ENCODE measurements around the gene FAM83D. TPM values are rescaled to one million over a fixed set of nuclear protein-coding genes. Genes with fewer than 3 reads are reported as not detected.

The FAM83D gene
- total and polyA plus RNA-seq, 7 donors: 1.2 to 291 (median 14.9) TPM

DNA sequence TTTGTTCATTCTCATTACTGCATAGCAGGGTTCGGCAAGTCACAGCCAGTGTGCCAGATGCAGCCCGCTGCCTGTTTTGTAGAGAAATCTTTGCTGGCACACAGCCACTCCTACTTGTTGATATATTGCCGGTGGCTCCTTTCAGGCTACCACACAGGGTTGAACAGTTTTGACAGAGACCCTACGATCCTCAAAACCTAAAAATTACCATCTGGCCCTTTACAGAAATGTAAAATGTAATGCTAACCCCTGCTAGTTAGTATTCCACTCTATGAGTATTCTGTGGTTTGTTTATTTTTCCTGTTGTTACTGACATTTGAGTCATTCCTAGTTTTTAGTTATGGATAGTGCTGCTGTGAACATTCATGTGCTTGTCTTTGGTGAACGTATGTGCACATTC is 47.4 kb downstream of the FAM83D start:
- H3K36me3 ChIP-seq: peaks cover 0 to 17% (median 0%) of the 10 kb centered on the region in 4 donors

DNA sequence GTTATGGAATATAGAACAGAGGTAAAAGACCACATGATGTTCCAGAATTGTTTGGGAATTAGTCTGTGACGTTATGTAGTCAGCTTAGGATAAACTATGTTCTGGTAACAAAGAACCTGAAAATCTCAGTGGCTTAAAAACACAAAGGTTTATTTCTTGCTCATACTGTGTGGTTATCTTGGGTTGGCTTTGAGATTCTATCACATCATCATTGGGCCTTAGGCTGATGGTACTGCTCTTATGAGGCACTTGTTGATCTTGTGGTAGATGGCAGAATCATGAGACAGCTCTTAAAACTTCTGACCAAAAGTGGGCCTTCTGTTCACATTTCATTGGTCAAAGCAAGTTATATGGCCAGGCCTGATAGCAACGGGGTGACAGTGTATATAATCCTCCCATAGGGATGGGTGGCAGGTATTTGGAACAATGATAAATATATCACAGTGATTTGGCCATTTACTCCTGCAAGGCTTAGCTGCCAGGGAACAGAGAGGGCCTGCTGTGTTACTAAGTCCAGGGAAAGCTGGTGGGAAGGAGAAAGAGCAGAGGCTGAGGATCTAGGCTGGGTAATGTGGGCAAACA is 49.4 kb downstream of the FAM83D start:
- H3K36me3 ChIP-seq: peaks cover 0 to 10% (median 0%) of the 10 kb centered on the region in 4 donors
- no peaks in the 10 kb centered on the region for H3K9me3 ChIP-seq
- H3K27ac ChIP-seq: peak overlapping the region in 3 of 4 donors; percentile 87 to 98 (median 96)
- no peaks in the 10 kb centered on the region for H3K27me3 ChIP-seq
- 68 to 84% methylated on average over 2 of the region's 2 CpGs for WGBS, 2 donors
- H3K4me3 ChIP-seq: no peak overlapping the region
- no peak for DNase-seq
- intact Hi-C loops (cut with DNase I): no loop called here
- no peak for TF ChIP-seq POLR2A (IDR thresholded peaks at IDR 0.05)
- TF ChIP-seq EP300 (IDR thresholded peaks at IDR 0.05): peak in 2 of 4 donors; percentile 12 to 50
- peaks cover 0 to 60% (median 7%) of the 10 kb centered on the region in 4 donors for H3K4me1 ChIP-seq

More for the DNA sequence above, 47.4 kb downstream of the FAM83D start:
- Histone ChIP-seq H3K4me1 (peaks cover 0 to 64% (median 25%) of the 10 kb centered on the region in 4 donors), H3K4me3 (no peak overlapping the region), H3K9me3 (no peaks in the 10 kb centered on the region), H3K27ac (peak overlapping the region; percentile 38 to 98 (median 92)), H3K27me3 (no peaks in the 10 kb centered on the region)
- DNase-seq: peak; percentile 81
- 77 to 89% methylated on average over 5 of the region's 5 CpGs for WGBS, 2 donors
- no peak for TF ChIP-seq POLR2A (IDR thresholded peaks at IDR 0.05)
- TF ChIP-seq, protein P1, sequence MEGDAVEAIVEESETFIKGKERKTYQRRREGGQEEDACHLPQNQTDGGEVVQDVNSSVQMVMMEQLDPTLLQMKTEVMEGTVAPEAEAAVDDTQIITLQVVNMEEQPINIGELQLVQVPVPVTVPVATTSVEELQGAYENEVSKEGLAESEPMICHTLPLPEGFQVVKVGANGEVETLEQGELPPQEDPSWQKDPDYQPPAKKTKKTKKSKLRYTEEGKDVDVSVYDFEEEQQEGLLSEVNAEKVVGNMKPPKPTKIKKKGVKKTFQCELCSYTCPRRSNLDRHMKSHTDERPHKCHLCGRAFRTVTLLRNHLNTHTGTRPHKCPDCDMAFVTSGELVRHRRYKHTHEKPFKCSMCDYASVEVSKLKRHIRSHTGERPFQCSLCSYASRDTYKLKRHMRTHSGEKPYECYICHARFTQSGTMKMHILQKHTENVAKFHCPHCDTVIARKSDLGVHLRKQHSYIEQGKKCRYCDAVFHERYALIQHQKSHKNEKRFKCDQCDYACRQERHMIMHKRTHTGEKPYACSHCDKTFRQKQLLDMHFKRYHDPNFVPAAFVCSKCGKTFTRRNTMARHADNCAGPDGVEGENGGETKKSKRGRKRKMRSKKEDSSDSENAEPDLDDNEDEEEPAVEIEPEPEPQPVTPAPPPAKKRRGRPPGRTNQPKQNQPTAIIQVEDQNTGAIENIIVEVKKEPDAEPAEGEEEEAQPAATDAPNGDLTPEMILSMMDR (IDR thresholded peaks at IDR 0.05): no peak
- TF ChIP-seq EP300 (IDR thresholded peaks at IDR 0.05): no peak
- TF ChIP-seq POLR2AphosphoS5 (IDR thresholded peaks at IDR 0.05): no peak
- intact Hi-C loops (cut with DNase I): no loop called here

DNA sequence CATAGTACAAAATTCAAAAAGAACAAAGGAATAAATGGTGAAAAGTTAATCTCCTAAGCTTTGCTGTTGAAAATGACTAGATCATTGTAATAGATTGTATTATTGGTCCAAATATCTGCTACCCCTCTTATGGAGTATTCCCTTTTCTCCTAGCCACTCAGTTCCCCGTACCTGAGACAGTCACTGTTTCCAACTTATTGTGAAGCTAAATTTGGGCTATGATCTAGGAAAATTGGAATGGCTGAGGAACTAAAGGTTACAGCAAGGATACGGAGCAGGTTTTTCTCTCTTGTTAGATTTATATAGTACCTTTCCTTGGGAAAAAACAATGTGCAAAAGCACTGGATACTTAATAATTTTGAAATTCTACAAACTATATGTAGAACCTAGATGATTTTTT is 53.2 kb downstream of the FAM83D start:
- no peak for TF ChIP-seq EP300 (IDR thresholded peaks at IDR 0.05)
- TF ChIP-seq, protein P1 (IDR thresholded peaks at IDR 0.05): no peak
- TF ChIP-seq POLR2A (IDR thresholded peaks at IDR 0.05): no peak
- TF ChIP-seq POLR2AphosphoS5 (IDR thresholded peaks at IDR 0.05): no peak
- no peaks in the 10 kb centered on the region for H3K36me3 ChIP-seq
- no peak for DNase-seq
- H3K9me3 ChIP-seq: no peaks in the 10 kb centered on the region
- peak overlapping the region in 3 of 4 donors; percentile 87 to 98 (median 96) for H3K27ac ChIP-seq
- H3K27me3 ChIP-seq: no peaks in the 10 kb centered on the region
- intact Hi-C loops (cut with DNase I): no loop called here
- no peak overlapping the region for H3K4me3 ChIP-seq
- WGBS, 2 donors: 96% methylated on average over 2 of the region's 2 CpGs
- peaks cover 0 to 72% (median 14%) of the 10 kb centered on the region in 4 donors for H3K4me1 ChIP-seq

DNA sequence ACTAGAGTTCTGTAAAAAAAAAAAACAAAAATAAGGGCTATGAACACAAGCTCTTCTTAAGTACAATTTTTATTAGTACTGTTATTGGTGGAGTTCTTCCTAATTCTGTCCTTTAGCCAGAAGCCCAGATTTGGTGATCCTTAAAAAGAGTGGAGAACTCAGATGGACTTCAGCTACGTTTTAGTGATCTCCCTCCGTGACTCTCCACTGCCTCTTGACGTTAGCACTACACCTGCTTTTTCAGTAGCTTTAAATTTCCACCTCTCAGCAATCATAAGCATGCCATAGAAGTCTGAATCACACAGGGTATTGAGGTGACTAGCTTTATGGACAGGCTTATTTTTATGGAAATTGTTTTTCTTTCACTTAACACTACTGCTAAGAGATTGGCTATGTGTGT is 53.6 kb downstream of the FAM83D start:
- H3K9me3 ChIP-seq: no peaks in the 10 kb centered on the region
- H3K27ac ChIP-seq: peak overlapping the region in 3 of 4 donors; percentile 87 to 98 (median 96)
- no peaks in the 10 kb centered on the region for H3K36me3 ChIP-seq
- TF ChIP-seq, protein P1 (IDR thresholded peaks at IDR 0.05): no peak
- TF ChIP-seq EP300 (IDR thresholded peaks at IDR 0.05): no peak
- no peak for TF ChIP-seq POLR2A (IDR thresholded peaks at IDR 0.05)
- no peak for TF ChIP-seq POLR2AphosphoS5 (IDR thresholded peaks at IDR 0.05)
- WGBS, 2 donors: 89 to 92% methylated on average over 3 of the region's 3 CpGs
- no peak overlapping the region for H3K4me3 ChIP-seq
- no peak for DNase-seq
- peaks cover 0 to 74% (median 18%) of the 10 kb centered on the region in 4 donors for H3K4me1 ChIP-seq
- intact Hi-C loops (cut with DNase I): no loop called here
- no peaks in the 10 kb centered on the region for H3K27me3 ChIP-seq

DNA sequence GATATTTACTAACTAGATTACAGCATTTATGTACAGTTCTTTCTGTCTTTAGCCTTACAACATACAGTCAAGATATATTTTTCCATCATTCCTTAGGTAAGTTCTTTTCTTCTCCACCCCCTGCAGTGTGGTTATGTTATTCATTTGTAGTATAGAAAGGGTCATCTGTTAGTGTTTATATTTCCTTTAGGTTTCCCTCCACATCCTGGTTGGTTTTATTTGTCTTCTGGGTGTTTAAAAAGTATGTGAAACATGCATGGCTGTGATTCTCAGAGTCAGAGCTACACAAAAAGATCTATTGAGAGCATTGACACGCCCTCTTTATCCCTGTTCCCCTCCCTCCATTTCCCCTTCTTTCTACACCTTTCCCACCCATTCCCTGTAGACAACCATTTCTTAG is 56.1 kb downstream of the FAM83D start:
- Histone ChIP-seq H3K9me3 (no peaks in the 10 kb centered on the region), H3K4me3 (no peak overlapping the region), H3K27me3 (no peaks in the 10 kb centered on the region), H3K36me3 (no peaks in the 10 kb centered on the region), H3K27ac (peak overlapping the region in 3 of 4 donors; percentile 33 to 98 (median 75)), H3K4me1 (peaks cover 0 to 88% (median 40%) of the 10 kb centered on the region in 4 donors)
- TF ChIP-seq POLR2AphosphoS5 (IDR thresholded peaks at IDR 0.05) (no peak), EP300 (IDR thresholded peaks at IDR 0.05) (no peak), POLR2A (IDR thresholded peaks at IDR 0.05) (no peak)
- TF ChIP-seq, protein P1 (IDR thresholded peaks at IDR 0.05): no peak
- no peak for DNase-seq
- intact Hi-C loops (cut with DNase I): no loop called here
- WGBS, 2 donors: 38 to 79% methylated on average over 1 of the region's 1 CpG

Measured in sigmoid colon (tissue), 7 donors.